Skeletal muscle cell (primary cell): Measurements from ENCODE around the gene MCL1.
A peak's percentile ranks its signal among the peaks of the same experiment; 100 is the strongest.
"Not testable (repeated sequence)": the region's sequence is repeated elsewhere in the genome, so short reads cannot be mapped to it uniquely, and the experiment has no call there.

ENCODE experiments used
- DNase-seq: peaks from one replicate; pipeline ENCODE4 v3.0.0-alpha.2; 2010; ENCODE audit warnings: low read depth
- H3K4me3 ChIP-seq: 2 replicates; pipeline ENCODE4 v1.5.1; 2011; ENCODE audit warnings: low read depth, mild to moderate bottlenecking, control low read depth, low read length, moderate library complexity

MCL1 gene

DNA sequence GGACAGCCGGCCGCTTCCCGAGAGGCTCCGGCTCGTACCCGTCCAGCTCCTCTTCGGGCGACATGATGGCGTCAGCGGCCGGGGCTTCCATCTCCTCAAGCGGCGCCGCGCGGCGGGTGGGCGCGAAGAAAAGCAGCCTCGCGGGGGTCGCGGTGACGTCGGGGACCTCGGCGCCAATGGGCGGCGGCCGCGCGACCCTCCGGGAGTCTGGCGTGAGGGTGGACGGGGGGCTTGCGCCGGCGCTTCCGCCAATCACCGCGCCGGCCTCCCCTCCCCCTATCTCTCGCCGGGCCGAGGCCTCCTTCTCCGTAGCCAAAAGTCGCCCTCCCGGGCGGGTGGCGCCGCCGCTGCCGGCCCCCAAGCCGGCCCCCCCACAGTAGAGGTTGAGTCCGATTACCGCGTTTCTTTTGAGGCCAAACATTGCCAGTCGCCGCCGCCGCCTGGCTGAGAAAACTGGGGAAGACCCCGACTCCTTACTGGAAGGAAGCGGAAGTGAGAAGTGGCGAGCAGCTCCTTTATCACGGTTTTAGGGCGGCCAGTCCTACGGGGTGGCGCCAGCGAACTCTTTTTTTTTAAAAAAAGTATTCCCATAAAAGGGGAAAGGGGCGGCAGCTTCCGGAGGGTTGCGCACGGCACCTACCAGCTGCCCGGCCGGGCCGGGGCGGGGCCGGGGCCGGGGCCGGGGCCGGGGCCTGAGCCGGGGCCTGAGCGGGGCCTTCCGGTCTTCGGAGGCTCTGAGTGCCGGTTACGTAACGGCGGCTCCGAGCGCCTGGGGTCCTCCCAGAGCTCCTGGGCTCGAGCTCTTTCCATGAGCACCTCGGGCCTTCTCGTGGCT is at the start of gene MCL1:
MCL1 (minus strand) TSS at position 501 of the 835 bp plus-strand sequence; CDS start at position 421, 80 bp downstream.
- peak; percentile 88 for DNase-seq
- peak within 1 kb of the TSS; percentile 66 for H3K4me3 ChIP-seq

DNA sequence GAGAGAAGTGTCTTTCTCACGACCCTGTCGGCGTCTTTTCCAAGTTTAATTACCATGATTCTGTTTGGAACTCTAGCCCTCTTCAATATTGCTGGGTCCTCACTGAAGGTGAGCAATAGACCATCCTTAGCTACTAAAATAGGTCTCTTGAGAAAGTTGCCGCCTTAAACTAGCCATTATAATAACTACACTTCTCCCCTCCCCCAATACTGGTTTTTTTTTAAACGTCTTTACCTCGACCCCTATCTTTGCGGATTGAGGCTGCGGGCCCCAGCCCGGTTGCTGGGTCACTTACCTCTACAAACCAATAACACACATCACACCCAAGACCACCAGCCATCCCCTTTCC is 49.3 kb upstream of the MCL1 start:
- peak overlapping the region; percentile 82 for H3K4me3 ChIP-seq
- no peak for DNase-seq

DNA sequence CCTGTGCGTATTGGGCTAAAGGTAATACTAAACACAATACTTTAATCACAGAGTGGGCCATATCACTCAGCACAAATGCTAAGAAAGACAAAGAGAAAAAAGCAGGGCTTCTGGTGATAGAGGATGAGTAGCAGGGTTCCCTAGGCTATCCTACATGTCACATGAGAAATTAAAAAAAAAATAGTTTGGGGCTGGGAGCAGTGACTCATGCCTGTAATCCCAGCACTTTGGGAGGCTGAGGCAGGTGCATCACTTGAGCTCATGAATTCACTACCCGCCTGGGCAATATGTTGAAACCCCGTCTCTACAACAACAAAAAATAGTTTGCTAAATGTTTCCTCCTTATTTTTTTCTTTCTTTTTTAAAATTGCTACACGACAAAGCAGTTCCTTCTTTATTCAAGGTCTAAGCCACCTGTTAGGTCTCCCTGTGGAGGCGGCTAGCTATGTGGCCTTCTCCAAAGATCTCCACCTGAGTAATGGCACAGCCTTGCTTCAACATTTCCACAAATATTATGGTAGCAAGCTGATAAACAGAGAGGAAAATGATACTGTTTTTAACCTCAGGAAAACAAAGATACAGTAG is 48.5 kb upstream of the MCL1 start:
- DNase-seq, result no peak
- peak overlapping the region; percentile 82 for H3K4me3 ChIP-seq

DNA sequence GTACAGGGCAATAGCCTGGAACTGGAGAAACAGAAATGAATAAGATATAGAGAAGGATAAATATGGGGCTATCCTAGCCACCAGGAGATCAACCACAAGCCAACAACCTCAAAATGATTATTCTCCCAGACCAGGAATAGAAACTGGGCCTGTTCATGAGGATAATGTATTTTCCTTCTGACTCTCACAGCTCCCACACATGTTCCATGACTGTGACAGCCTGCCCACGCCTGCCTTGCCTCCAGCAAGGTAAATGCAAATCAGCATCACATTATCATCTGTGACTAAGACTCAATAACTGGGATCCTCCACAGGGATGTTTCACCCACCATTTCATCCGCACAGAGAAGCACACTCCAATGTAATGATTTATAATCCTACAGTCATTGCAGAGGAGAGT is 46.7 kb upstream of the MCL1 start:
- DNase-seq, result no peak
- H3K4me3 ChIP-seq, result no peak overlapping the region

DNA sequence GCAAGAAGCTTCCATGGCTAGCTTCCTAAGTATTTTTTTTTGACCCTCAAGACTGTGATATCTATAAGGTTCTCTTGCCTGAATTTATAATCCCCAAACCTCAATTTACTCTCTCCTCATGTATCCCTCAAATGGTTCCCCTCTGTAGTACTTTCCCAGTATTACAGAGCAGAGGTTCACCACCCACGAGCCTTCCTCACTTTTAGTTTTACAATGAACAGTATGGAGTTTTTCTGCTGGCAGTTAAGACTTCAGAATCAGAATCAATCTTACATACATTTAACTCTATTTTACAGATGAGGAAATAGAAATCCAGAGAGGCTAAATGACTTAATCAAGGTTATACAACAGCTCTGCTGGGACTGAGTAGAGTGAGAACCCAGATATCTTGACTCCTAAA is 45.1 kb upstream of the MCL1 start:
- H3K4me3 ChIP-seq, DNase-seq: not testable (repeated sequence)

DNA sequence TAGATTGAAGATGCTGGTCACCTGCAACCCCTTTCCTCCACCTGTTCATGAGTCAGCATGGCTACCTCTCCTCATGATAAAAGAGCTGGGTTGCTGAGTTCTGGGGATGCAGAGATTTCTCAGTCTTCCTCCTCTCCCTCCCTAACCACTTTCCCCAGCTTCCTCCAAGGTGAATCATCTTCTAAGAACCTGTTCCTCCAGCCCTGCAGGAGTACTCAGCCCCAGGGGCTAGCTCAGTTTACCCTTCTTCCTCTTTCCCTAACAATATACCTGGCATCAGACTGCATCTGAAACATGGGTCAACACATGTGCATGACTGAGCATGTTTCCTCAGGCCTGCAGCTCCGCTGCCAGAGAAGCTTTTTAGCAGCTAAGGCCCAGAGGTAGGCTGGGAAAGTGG is 44.7 kb upstream of the MCL1 start:
- not testable (repeated sequence) for H3K4me3 ChIP-seq, DNase-seq

DNA sequence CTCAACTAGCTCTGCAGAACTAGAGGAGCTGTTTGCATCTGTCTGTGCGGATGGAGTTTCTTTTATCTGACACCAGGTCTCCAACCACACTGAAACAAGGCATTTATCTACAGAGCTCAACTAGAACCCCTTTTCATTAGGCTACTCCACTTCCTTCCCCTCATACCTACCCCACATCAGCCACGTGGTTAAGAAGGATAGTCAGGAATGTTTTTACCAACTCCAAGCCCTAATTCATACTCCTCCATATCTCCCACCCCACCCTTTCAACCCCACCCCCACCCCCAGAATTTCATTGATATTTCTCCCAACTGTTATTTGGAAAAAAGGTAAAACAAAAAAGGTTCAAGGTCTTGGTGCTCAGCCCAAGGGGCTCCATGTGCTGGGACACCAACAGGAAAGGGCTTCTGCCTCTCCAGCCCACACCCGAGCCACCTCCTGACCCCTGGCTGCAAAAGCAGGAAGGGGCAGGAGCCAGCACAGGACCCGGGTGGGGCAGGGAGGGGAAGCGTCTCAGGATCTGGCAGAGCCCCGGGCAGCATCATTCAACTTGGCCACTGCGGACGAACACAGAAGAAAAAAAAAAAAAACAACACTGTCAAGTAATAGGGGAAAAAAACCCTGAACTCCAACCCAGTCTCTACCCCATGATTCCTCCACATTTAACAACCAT is 43.0 kb upstream of the MCL1 start:
- no peak for DNase-seq
- no peak overlapping the region for H3K4me3 ChIP-seq

DNA sequence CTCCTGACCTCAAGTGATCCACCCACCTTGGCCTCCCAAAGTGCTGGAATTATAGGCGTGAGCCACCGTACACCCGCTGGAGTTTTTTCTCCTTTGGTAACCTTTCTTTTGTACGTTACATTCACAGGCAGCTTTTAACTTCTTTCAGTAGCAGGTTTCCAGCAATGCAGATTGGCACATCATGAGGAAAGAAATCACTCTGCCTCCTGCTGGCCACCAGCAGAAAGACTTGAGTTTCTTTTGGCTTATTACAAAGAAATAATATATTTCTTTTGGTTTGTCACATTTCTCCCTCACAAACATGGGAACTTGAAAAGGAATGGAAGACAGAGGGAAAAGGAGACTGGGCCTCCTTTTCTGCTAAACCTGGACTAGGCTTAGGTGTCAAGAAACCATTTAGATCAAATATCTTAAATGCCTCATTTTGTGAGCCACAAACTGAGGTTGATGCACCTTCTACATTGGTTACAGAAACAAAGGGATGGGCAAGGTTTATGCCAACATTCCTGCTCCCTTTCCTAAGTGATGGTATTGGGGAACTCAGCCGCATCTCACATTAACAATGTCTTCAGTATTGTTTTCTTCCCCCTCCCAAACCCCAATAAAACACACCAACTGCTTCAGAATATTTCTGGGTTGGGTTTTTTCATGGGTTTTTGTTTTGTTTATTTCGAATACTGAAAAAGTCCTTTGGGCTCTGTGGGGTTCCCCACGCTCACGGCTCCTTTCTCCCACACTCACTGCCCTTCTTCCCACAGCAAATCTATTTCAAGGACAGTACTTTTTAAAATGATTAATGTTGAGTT is 42.3 kb upstream of the MCL1 start:
- no peak overlapping the region for H3K4me3 ChIP-seq
- peak; percentile 31 for DNase-seq

DNA sequence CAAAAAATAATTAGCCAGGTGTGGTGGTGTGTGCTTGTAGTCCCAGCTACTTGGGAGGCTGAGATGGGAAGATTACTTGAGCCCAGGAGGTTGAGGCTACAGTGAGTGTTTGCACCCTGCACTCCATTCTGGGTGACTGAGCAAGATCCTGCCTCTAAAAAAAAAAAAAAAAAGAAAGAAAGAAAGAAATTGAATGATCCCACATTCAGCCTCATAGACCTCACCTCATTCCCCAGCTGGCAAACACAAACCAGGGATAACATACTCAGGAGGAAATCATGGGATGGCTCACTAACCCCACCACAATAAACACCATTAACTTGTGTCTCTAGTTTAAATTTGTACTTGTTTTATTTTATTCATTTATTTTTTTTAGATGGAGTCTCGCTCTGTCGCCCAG is 41.5 kb upstream of the MCL1 start:
- no peak overlapping the region for H3K4me3 ChIP-seq
- DNase-seq, result no peak

DNA sequence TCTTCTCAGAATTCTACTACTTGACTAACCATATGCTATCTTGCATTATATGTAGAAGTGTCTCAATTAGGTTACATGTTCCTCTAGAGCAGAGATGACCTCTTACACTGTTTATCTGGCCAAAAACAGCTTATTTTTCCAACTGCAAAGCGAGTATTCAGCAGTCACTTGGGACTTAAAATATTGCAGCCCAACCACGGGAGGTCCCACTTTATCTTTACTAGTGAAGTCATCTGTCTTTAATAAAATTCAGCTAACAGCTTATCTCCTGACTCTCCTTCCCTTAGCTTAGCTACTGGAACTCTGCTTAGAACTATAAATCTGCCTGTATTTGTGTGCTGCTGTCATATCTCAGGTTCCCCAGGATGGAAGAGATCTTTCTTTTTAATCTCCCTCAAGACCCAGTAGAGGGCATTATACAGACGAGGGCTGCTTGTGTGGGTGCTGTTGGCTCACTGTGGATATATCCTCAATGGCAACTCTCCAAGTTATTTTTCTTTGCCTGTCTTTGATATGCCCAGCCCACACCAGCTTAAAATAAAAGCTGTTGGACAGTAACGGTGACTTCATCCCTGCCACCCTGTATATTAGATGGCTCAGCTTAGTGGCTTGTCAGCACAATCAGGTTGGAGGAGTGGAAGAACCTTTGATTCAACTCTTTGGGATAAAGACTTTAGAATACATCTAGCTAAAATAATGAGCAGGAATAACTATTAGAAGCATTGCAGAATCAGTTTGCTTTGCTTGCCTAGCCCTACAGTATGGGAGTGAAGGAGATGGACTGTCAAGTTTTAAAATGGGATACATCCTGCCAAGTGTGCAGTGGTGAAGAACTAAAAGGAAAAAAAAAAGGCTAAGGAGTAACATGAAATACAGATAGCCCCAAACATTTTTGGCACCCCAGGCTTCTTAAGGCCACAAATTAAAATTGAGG is 40.4 kb upstream of the MCL1 start:
- peak; percentile 59 for DNase-seq

DNA sequence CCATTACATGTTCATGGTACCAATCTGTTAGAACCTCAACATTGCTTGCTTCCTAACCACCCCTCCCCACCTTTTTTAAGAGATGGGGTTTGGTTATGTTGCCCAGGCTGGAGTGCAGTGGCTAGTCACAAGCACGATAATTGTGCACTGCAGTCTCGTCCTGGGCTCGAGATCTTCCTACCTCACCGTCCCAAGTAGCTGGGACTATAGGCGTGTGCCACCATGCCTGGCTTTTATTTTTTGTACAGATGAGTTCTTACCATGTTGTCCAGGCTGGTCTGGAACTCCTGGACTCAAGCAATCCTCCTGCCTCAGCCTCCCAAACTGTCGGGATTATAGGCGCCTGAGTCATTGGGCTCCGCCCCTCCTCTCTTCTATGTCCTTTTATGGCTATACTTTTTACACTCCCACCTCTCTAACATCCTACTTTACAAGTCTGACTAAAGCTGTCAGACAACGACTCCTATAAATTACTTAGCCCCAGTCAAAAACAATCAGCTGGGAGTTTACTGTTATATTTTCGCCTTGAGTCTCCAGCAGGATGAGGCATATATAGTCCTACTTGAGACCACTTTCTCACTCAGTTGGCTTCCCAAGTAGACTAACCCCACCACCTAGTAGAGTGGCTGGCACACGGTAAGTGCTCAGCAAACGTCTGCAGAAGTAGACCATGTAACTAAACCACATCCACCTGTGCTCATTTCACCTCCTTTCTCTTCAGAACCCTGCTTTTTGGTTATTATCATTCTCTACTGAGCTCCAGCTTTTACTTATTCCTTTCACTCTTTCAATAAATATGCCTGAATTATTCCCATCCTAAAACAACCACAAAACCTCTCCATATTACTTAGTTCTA is 36.2 kb upstream of the MCL1 start:
- H3K4me3 ChIP-seq, result no peak overlapping the region
- no peak for DNase-seq

More for the DNA sequence above, 40.4 kb upstream of the MCL1 start:
- H3K4me3 ChIP-seq, result no peak overlapping the region

DNA sequence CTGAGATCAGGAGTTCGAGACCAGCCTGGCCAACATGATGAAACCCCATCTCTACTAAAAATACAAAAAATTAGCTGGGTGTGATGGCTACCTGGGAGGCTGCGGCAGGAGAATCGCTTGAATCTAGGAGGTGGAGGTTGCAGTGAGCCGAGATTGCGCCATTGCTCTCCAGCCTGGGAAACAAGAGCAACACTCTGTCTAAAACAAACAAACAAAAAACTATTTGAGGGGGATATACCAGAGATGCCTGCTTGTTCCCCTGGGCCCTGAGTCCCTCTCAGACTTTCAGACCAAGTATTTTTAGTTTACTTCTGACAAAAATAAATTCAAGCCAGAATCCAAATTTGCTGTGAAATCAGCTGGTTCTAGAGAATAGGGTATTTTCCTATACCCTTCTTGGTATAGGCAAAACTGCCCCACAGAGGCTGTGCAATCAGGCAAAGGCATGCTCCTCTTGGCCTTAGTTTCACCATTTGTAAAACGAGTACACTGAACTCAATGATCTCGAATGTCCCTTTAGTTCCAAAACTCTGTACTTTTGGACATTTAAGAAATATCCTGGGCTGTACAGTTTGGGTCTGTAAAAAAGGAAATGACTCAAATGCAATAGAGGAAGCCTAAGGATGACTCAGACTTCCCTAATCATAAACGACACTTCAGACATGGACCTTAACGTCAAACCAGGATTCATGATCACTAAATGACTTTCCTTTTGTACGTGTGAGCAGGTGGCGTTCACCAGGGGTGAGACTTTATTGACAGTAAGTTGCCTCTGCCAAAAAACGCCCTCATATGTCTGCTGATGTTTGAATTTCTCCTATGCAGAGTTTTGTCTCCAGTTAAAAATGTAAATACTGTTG is 33.9 kb upstream of the MCL1 start:
- H3K4me3 ChIP-seq, result no peak overlapping the region
- DNase-seq, result peak; percentile 91

DNA sequence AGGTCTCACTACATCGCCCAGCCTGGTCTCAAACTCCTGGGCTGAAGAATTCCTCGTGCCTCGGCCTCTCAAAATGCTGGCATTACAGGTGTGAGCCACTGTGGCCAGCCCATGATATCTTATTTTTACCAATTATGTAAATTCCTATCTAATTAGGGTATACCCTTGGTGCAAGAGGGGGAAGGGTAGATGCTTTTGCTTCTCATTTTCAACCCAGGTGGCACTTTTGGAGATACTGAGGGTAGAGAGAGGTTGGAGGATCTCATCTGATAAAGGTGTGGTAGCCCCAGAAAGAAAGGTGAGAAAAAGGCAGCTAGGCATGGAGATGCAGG is 32.6 kb upstream of the MCL1 start:
- no peak overlapping the region for H3K4me3 ChIP-seq

DNA sequence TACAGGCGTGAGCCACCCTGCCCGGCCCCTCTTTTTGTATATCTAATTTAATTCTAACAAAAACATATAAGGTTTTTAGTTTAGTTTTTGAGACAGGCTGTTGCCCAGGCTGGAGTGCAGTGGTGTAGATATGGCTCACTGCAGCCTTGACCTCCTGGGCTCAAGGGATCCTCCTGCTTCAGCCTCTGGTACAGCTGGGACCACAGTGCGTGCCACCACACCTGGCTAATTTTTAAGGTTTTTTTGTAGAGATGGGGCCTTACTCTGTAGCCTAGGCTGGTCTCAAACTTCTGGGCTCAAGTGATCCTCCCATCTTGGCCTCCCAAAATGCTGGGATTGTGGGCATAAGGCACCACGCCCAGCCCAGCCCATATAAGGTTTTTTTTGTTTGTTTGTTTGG is 31.2 kb upstream of the MCL1 start:
- H3K4me3 ChIP-seq, result no peak overlapping the region
- no peak for DNase-seq

More for the DNA sequence above, 32.6 kb upstream of the MCL1 start:
- DNase-seq, result no peak

DNA sequence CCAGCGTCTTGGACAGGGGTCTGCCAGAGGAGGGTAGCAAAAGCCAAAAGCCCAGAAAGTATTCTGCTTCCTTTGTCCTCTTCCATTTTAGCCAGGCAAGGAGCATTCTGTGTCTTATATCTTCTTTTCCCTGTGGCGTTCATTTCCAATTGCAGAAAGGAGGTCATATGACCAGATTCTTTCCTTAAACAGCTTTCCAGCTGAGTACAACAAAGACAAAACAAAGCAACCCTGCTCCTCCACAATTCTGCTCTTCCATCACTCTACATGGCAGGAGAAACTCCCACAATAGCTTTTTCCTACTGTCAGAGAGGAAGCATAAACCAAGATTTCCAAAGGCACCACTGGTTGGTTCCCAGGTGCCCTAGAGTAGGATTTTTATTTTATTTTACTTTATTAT is 30.3 kb upstream of the MCL1 start:
- DNase-seq, result no peak
- no peak overlapping the region for H3K4me3 ChIP-seq

DNA sequence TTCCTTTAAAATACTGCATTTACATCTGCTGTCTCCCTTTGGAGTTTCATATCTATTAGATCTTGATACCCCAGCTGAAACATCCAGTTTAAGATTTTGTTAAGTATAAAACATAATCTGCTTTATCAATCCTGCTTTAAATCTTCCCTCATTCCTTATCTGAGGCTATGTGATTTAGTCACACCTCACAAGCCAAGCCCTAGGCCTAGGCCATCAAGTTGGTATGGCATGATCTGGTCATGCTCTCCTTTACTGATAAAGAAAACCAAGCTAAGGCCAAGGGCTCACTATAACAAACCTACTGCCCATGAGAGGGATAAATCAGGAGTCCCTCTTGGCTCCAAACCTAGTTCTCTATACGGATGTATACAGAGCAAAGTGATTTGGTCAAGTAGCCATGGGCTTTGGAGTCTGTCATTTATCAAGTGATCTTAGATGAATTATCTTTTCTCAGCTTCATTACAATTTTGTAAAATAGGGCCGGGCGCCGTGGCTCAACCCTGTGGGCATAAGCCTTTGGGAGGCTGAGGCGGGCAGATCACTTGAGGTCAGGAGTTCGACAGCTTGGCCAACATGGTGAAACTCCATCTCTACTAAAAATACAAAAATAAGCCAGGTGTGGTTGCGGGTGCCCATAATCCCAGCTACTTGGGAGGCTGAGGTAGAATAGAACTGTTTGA is 27.2 kb upstream of the MCL1 start:
- no peak overlapping the region for H3K4me3 ChIP-seq
- DNase-seq, result no peak

DNA sequence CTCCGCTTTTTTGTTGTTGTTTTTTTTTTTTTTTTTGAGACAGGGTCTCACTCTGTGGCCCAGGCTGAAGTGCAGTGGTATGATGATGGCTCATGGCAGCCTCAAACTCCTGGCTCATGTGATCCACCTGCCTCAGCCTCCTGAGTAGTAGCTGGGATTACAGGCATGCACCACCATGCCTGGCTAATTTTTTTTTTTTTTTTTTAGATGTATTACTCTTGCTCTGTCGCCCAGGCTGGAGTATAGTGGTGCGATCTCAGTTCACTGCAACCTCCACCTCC is 26.0 kb upstream of the MCL1 start:
- H3K4me3 ChIP-seq, DNase-seq: not testable (repeated sequence)
